ENCODE data around the gene SKAP1.
A peak's percentile ranks its signal among the peaks of the same experiment; 100 is the strongest.

Gene SKAP1

DNA sequence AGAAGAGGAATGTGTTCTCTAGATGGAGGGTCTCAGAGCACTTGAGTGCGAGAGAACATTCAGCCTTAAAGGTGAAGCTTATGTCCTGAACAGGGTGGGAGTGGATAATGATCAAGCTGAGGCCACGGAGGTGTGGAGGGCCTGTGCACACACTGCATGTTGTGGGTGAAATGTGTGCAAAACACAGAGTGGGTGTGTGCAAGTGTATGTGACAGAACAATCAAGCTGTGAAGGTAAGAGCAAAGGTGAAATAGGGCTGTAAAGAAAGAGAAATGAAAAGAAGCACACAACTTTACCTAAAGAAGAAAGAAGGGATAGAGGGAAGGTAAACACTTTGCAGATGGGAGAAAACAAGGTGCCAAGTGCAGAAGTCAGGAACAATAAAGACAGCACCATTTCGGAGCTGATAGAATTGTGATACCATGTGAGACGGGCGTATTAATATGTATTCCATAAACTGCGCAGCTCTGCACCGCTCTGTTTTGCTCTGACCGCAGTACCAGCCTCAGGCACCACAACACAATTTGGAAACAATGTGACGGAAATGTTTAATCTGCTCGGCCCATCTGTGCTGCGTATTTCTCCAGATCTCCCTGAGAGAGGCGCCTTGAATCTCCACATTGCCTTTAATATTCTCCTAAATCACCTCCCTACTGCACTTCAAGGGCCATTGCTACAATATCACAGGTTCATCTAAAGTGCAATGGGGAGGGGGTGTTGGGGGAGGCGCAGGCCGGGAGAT is 281.8 kb downstream of the SKAP1 start:
- H3K4me2 ChIP-seq (ENCODE audit: low read length), result no peak overlapping the region
- H2AFZ ChIP-seq (ENCODE audit: low read depth, low read length), result no peak overlapping the region
- H3K27ac ChIP-seq (ENCODE audit: low read length), result no peak overlapping the region
- peaks cover 18% of the 10 kb centered on the region for H3K4me1 ChIP-seq (ENCODE audit: low read length)
- no peak overlapping the region for H3K9ac ChIP-seq (ENCODE audit: low read length)
- no peaks in the 10 kb centered on the region for H3K9me3 ChIP-seq (ENCODE audit: insufficient read depth, low read length)
- TF ChIP-seq EZH2phosphoT487 (IDR thresholded peaks at IDR 0.05; ENCODE audit: low read depth), result no peak
- TF ChIP-seq, protein P1, sequence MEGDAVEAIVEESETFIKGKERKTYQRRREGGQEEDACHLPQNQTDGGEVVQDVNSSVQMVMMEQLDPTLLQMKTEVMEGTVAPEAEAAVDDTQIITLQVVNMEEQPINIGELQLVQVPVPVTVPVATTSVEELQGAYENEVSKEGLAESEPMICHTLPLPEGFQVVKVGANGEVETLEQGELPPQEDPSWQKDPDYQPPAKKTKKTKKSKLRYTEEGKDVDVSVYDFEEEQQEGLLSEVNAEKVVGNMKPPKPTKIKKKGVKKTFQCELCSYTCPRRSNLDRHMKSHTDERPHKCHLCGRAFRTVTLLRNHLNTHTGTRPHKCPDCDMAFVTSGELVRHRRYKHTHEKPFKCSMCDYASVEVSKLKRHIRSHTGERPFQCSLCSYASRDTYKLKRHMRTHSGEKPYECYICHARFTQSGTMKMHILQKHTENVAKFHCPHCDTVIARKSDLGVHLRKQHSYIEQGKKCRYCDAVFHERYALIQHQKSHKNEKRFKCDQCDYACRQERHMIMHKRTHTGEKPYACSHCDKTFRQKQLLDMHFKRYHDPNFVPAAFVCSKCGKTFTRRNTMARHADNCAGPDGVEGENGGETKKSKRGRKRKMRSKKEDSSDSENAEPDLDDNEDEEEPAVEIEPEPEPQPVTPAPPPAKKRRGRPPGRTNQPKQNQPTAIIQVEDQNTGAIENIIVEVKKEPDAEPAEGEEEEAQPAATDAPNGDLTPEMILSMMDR (IDR thresholded peaks at IDR 0.05; ENCODE audit: low read depth, low read length), result no peak
- no peaks in the 10 kb centered on the region for H3K79me2 ChIP-seq (ENCODE audit: low read length)
- H3K27me3 ChIP-seq (ENCODE audit: low read depth, low read length), result peaks cover 18% of the 10 kb centered on the region
- no peaks in the 10 kb centered on the region for H4K20me1 ChIP-seq (ENCODE audit: insufficient read depth, low read length)
- no peaks in the 10 kb centered on the region for H3K36me3 ChIP-seq (replicated peaks; ENCODE audit: low read depth, low read length)
- no peak overlapping the region for H3K4me3 ChIP-seq (ENCODE audit: low read length)

DNA sequence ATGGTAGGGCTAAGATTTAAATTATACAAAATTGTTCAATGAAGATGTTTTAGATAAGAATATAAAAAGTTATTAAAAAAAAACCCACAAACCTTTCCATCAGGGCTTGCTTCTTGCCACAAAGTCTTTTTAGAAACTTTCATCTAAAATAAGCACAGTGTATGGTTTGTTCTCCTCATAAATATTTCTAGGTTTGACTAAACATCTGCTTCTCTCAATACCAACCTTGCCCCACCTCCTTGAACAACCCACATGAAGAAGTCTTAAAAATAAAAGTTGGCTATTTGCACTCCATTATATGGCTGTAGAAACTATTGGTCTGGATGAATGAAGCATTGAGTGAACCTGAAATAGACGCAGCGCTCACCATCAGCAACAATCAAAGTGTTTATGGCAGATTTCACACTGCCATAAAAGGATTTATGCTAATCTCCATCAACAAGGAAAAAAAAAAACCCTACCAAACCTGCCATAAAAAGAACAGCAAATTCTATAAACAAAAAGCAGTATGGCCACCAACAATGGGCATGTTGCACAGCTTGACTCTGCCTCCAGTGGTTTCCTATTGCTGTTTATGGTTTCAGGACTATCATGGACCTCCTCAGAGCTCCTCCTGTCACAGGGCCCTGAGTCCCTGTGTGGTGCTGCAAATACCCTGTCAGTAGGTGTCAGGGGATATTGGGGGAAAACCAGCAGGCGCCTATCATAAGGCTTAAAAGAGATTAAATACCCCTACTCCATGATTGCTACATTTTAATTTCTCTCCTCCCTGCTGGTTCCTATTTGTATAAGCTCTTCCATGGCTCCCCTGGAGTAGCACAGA is 284.8 kb downstream of the SKAP1 start:
- Histone ChIP-seq H3K27me3 (ENCODE audit: low read depth, low read length) (peaks cover 1% of the 10 kb centered on the region; the same call in 1 of the 2 replicates), H3K4me2 (ENCODE audit: low read length) (no peak overlapping the region; the same call in 1 of the 2 replicates), H3K27ac (ENCODE audit: low read length) (no peak overlapping the region), H4K20me1 (ENCODE audit: insufficient read depth, low read length) (no peaks in the 10 kb centered on the region), H2AFZ (ENCODE audit: low read depth, low read length) (no peak overlapping the region), H3K79me2 (ENCODE audit: low read length) (no peaks in the 10 kb centered on the region), H3K4me3 (ENCODE audit: low read length) (no peak overlapping the region), H3K36me3 (replicated peaks; ENCODE audit: low read depth, low read length) (no peaks in the 10 kb centered on the region), H3K9me3 (ENCODE audit: insufficient read depth, low read length) (no peaks in the 10 kb centered on the region), H3K4me1 (ENCODE audit: low read length) (peaks cover 18% of the 10 kb centered on the region), H3K9ac (ENCODE audit: low read length) (no peak overlapping the region)
- no peak for TF ChIP-seq EZH2phosphoT487 (IDR thresholded peaks at IDR 0.05; ENCODE audit: low read depth)
- TF ChIP-seq, protein P1 (IDR thresholded peaks at IDR 0.05; ENCODE audit: low read depth, low read length), result no peak

DNA sequence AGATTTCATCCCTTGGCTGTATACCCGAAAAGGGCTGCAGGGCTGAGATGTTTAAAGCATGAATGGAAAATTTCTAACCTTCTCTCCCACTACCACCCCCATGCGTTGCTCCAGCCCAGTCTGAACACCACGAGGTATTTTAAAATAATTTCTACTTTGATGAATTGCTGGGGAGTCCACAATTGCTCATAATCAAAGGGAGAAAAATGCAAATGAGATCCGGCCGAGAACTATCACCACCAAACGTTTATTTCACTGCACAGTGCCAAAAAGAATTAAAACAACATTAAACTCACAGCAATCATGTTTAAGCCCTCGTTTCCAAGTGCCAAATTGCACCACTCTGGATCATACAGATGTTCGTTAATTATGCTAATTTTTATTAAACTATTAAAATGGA is 285.8 kb downstream of the SKAP1 start:
- H3K9ac ChIP-seq (ENCODE audit: low read length), result no peak overlapping the region
- H3K4me3 ChIP-seq (ENCODE audit: low read length), result 0 out of 2 replicates have a peak overlapping the region, but pooled peaks have one; percentile 5
- H3K4me1 ChIP-seq (ENCODE audit: low read length), result peaks cover 23% of the 10 kb centered on the region
- H3K79me2 ChIP-seq (ENCODE audit: low read length), result no peaks in the 10 kb centered on the region
- no peak overlapping the region for H3K27ac ChIP-seq (ENCODE audit: low read length)
- no peaks in the 10 kb centered on the region for H3K9me3 ChIP-seq (ENCODE audit: insufficient read depth, low read length)
- no peaks in the 10 kb centered on the region for H3K27me3 ChIP-seq (ENCODE audit: low read depth, low read length)
- H3K4me2 ChIP-seq (ENCODE audit: low read length), result peak overlapping the region; percentile 50
- no peaks in the 10 kb centered on the region for H3K36me3 ChIP-seq (replicated peaks; ENCODE audit: low read depth, low read length)
- TF ChIP-seq EZH2phosphoT487 (IDR thresholded peaks at IDR 0.05; ENCODE audit: low read depth), result no peak
- TF ChIP-seq, protein P1 (IDR thresholded peaks at IDR 0.05; ENCODE audit: low read depth, low read length), result no peak
- no peaks in the 10 kb centered on the region for H4K20me1 ChIP-seq (ENCODE audit: insufficient read depth, low read length)
- no peak overlapping the region for H2AFZ ChIP-seq (ENCODE audit: low read depth, low read length)

DNA sequence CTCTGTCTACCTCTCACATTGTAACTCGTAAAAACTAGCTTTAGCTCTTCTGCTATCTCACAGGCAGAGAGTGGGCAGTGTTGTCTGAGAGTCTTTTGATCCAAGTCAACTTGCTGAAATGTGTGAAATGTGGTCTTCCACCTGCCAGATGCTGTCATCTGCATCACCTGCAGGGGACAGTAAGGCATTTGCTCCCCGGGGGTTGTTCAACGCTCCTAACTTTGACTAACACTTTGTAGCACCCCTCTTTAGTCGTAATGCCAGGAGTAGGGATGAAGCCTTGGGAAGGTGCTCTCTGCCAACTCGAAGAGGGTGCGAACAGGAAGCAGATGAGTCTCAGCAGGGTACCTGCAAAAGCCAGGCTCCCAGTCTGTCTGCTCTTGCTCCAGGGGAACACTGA is 286.4 kb downstream of the SKAP1 start:
- Histone ChIP-seq H3K4me3 (ENCODE audit: low read length) (no peak overlapping the region), H3K27ac (ENCODE audit: low read length) (no peak overlapping the region), H3K4me1 (ENCODE audit: low read length) (peaks cover 23% of the 10 kb centered on the region), H3K36me3 (replicated peaks; ENCODE audit: low read depth, low read length) (no peaks in the 10 kb centered on the region), H3K9me3 (ENCODE audit: insufficient read depth, low read length) (no peaks in the 10 kb centered on the region), H3K27me3 (ENCODE audit: low read depth, low read length) (no peaks in the 10 kb centered on the region), H2AFZ (ENCODE audit: low read depth, low read length) (no peak overlapping the region), H4K20me1 (ENCODE audit: insufficient read depth, low read length) (no peaks in the 10 kb centered on the region), H3K9ac (ENCODE audit: low read length) (no peak overlapping the region), H3K79me2 (ENCODE audit: low read length) (no peaks in the 10 kb centered on the region), H3K4me2 (ENCODE audit: low read length) (peak overlapping the region; percentile 50)
- TF ChIP-seq EZH2phosphoT487 (IDR thresholded peaks at IDR 0.05; ENCODE audit: low read depth), result no peak
- TF ChIP-seq, protein P1 (IDR thresholded peaks at IDR 0.05; ENCODE audit: low read depth, low read length), result no peak
